GM19468 (cell line): ENCODE results near the gene PPIF.

Source experiments
- ATAC-seq: cut with Tn5 transposase; IDR thresholded peaks from one replicate; pipeline ENCODE4 v1.9.1; 2021; ENCODE audit warnings: mild to moderate bottlenecking, moderate library complexity, moderate number of reproducible peaks; ENCODE audit not compliant: unreplicated experiment; ENCODE audit errors: extremely low read depth

PPIF gene

GRCh38 chr10:79346012-79346340 is 1.3 kb upstream of the PPIF start:
- no peak for ATAC-seq

GRCh38 chr10:79346388-79347225 is 662 bp upstream of the PPIF start:
- no peak for ATAC-seq

- peak; percentile 55 for ATAC-seq
Observed at GRCh38 chr10:79347894-79348639, 798 bp downstream of the PPIF start.

GRCh38 chr10:79348640-79348988 is 1.3 kb downstream of the PPIF start:
- no peak for ATAC-seq

GRCh38 chr10:79349072-79349491 is 1.8 kb downstream of the PPIF start:
- ATAC-seq = no peak

GRCh38 chr10:79349766-79350406 is 2.6 kb downstream of the PPIF start:
- no peak for ATAC-seq

- no peak for ATAC-seq
Observed at GRCh38 chr10:79350407-79351154, 3.3 kb downstream of the PPIF start.

- ATAC-seq = no peak
Observed at GRCh38 chr10:79351332-79351731, 4.1 kb downstream of the PPIF start.

GRCh38 chr10:79352035-79352877 is 5.0 kb downstream of the PPIF start:
- ATAC-seq = no peak

- no peak for ATAC-seq
Observed at GRCh38 chr10:79353000-79353406, 5.7 kb downstream of the PPIF start.

GRCh38 chr10:79353726-79354125 is 6.5 kb downstream of the PPIF start:
- ATAC-seq = no peak

- no peak for ATAC-seq
Observed at GRCh38 chr10:79354141-79354540, 6.9 kb downstream of the PPIF start.

- no peak for ATAC-seq
Observed at GRCh38 chr10:79354615-79355014, 7.3 kb downstream of the PPIF start.

- ATAC-seq = no peak
Observed at GRCh38 chr10:79355420-79356017, 8.2 kb downstream of the PPIF start.

GRCh38 chr10:79356104-79356503 is 8.8 kb downstream of the PPIF start:
- no peak for ATAC-seq

GRCh38 chr10:79357180-79357579 is 9.9 kb downstream of the PPIF start:
- ATAC-seq = no peak

GRCh38 chr10:79358811-79359210 is 11.5 kb downstream of the PPIF start:
- no peak for ATAC-seq

GRCh38 chr10:79359816-79360498 is 12.7 kb downstream of the PPIF start:
- no peak for ATAC-seq
